ACHN (cell line): Measurements from ENCODE around the gene ZCWPW1.

Experiments used
- DNase-seq: peaks from one replicate; pipeline ENCODE4 v3.0.0-alpha.2; 2015
- in situ Hi-C: cut with HindIII; loops from 2 replicates; pipeline ENCODE4 v1.10.0; 2017; ENCODE audit warnings: low sequenced_read_pairs, low pct_ligation_motif_present, low pct_unique_long_range_greater_than_20kb

Gene ZCWPW1

GRCh38 chr7:100351657-100352058 is 76.8 kb downstream of the ZCWPW1 start:
- in situ Hi-C loops, result no loop called here
- DNase-seq, result no peak
